ENCODE results near the gene CCDC179. TPM values are rescaled to one million over a fixed set of nuclear protein-coding genes. Genes with fewer than 3 reads are reported as not detected.

The CCDC179 gene
- total RNA-seq, 1 experiment from 2014 or later, result not detected

DNA sequence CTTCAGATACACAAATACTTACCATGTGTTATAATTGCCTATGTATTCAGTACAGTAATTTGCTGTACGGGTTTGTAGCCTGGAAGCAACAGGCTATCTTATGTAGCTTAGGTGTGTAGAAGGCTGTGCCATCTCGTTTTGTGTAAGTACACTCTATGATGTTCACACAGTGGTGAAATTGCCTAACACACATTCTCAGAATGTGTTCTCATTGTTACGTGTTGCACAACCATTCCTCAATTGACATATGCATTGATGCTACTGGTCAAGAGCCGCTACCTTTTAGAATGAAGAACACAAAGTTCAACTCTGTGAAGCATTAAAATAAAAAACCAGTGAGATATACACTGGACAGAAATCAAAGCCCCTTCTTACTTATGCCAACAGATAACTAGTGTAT lies 57.4 kb downstream of the CCDC179 start:
- ChIA-PET CTCF (no interaction called here), POLR2A (no interaction called here)
- Histone ChIP-seq H3K4me1 (ENCODE audit: control insufficient read depth, insufficient read depth, low read length) (no peaks in the 10 kb centered on the region), H3K27ac (ENCODE audit: low read length) (no peak overlapping the region), H3K9me3 (ENCODE audit: control insufficient read depth, insufficient read depth, low read depth, low read length) (no peaks in the 10 kb centered on the region), H3K36me3 (ENCODE audit: control insufficient read depth, insufficient read depth, low read length) (no peaks in the 10 kb centered on the region), H3K4me3 (ENCODE audit: low read depth in 2 of 2, low read length in 2 of 2) (no peak overlapping the region), H3K27me3 (ENCODE audit: control insufficient read depth, insufficient read depth, low read length) (no peaks in the 10 kb centered on the region; the same call in 1 of the 2 replicates)
- DNase-seq (ENCODE audit: low read depth, low spot score) (no peak), ATAC-seq (no peak)
- BruUV-seq (replicated peaks), result no TSS peak
- TF ChIP-seq SIN3A (IDR thresholded peaks at IDR 0.05; ENCODE audit: borderline replicate concordance, insufficient read depth, low read depth, low read length), result no peak
- no peak for TF ChIP-seq POLR2AphosphoS5 (IDR thresholded peaks at IDR 0.05; ENCODE audit: low read depth, low read length)
- TF ChIP-seq, protein P1, sequence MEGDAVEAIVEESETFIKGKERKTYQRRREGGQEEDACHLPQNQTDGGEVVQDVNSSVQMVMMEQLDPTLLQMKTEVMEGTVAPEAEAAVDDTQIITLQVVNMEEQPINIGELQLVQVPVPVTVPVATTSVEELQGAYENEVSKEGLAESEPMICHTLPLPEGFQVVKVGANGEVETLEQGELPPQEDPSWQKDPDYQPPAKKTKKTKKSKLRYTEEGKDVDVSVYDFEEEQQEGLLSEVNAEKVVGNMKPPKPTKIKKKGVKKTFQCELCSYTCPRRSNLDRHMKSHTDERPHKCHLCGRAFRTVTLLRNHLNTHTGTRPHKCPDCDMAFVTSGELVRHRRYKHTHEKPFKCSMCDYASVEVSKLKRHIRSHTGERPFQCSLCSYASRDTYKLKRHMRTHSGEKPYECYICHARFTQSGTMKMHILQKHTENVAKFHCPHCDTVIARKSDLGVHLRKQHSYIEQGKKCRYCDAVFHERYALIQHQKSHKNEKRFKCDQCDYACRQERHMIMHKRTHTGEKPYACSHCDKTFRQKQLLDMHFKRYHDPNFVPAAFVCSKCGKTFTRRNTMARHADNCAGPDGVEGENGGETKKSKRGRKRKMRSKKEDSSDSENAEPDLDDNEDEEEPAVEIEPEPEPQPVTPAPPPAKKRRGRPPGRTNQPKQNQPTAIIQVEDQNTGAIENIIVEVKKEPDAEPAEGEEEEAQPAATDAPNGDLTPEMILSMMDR (IDR thresholded peaks at IDR 0.05), result no peak
- no peak for TF ChIP-seq REST (IDR thresholded peaks at IDR 0.05; ENCODE audit: insufficient read depth in 1 of 2, low read depth in 2 of 2, low read length in 1 of 2)
- no peak for TF ChIP-seq TCF7L2 (IDR thresholded peaks at IDR 0.05; ENCODE audit: low read depth, low read length)
- in situ Hi-C loops (cut with HindIII; ENCODE audit: low pct_unique_long_range_greater_than_20kb, low sequenced_read_pairs), result no loop called here
- intact Hi-C loops (cut with micrococcal nuclease; ENCODE audit: unreplicated experiment), result no loop called here

DNA sequence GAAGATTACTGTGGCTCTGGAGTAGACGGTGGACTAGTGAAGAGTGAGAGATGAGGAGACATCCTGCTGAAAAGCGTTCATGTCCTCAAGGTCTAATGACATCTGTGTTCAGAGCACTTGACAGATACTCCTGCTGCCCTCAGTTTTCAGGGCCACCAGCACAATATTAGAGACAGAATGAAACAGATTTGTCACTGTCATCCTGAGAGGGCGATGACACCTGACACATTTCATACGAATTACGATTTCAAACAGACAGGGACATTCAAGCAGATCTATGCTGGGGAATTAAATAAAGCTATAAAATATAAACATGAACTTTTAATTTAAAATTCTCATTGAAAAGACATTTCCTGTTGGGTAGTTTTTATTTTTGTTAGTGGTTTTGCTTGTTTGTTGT lies 59.8 kb downstream of the CCDC179 start:
- intact Hi-C loops (cut with micrococcal nuclease; ENCODE audit: unreplicated experiment), result no loop called here
- no peak overlapping the region for H3K27ac ChIP-seq (ENCODE audit: low read length)
- ATAC-seq (no peak), DNase-seq (ENCODE audit: low read depth, low spot score) (no peak)
- no TSS peak for BruUV-seq (replicated peaks)
- no peaks in the 10 kb centered on the region for H3K4me1 ChIP-seq (ENCODE audit: control insufficient read depth, insufficient read depth, low read length)
- ChIA-PET POLR2A (no interaction called here), CTCF (no interaction called here)
- in situ Hi-C loops (cut with HindIII; ENCODE audit: low pct_unique_long_range_greater_than_20kb, low sequenced_read_pairs), result no loop called here
- no peaks in the 10 kb centered on the region; the same call in 1 of the 2 replicates for H3K27me3 ChIP-seq (ENCODE audit: control insufficient read depth, insufficient read depth, low read length)
- TF ChIP-seq SIN3A (IDR thresholded peaks at IDR 0.05; ENCODE audit: borderline replicate concordance, insufficient read depth, low read depth, low read length) (no peak), REST (IDR thresholded peaks at IDR 0.05; ENCODE audit: insufficient read depth in 1 of 2, low read depth in 2 of 2, low read length in 1 of 2) (no peak), POLR2AphosphoS5 (IDR thresholded peaks at IDR 0.05; ENCODE audit: low read depth, low read length) (no peak), TCF7L2 (IDR thresholded peaks at IDR 0.05; ENCODE audit: low read depth, low read length) (no peak)
- TF ChIP-seq, protein P1 (IDR thresholded peaks at IDR 0.05), result no peak
- no peaks in the 10 kb centered on the region for H3K36me3 ChIP-seq (ENCODE audit: control insufficient read depth, insufficient read depth, low read length)
- H3K9me3 ChIP-seq (ENCODE audit: control insufficient read depth, insufficient read depth, low read depth, low read length), result no peaks in the 10 kb centered on the region
- no peak overlapping the region for H3K4me3 ChIP-seq (ENCODE audit: low read depth in 2 of 2, low read length in 2 of 2)
